Measurements from ENCODE around the gene ISCA2. TPM values are rescaled to one million over a fixed set of nuclear protein-coding genes. Genes with fewer than 3 reads are reported as not detected.

Gene ISCA2
- total RNA-seq, 1 donor from 2014 or later: 40.6 TPM

DNA sequence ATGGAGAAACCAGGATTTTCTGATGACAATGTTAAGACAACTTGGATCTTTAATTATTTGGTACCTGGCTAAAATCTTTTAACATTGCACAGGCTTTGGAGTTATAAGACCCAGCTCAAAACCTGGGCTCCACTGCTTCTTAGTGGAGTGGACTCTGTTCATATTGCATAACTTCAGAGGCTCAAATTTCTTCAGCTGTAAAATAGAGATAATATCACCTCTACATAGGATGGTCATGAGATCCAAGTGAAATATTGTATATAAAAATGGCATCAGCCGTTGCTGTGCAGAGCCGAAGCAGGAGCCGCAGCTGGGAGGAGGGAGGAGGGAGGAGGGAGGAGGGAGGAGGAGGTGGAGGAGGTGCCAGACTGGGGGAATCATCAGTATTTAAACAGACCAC, 11.0 kb upstream of the ISCA2 start:
- no peak overlapping the region for H3K27ac Mint-ChIP-seq (ENCODE audit: unreplicated experiment)
- no peaks in the 10 kb centered on the region for H3K36me3 Mint-ChIP-seq (ENCODE audit: low read depth)

GRCh38 chr14:74483321-74483720, 10.2 kb upstream of the ISCA2 start:
- no peak for TF ChIP-seq CTCF (conservative IDR thresholded peaks at IDR 0.05)
- no peak for DNase-seq (ENCODE audit: low read depth, low spot score)
- Mint-ChIP-seq H3K36me3 (ENCODE audit: low read depth) (no peaks in the 10 kb centered on the region), H3K27me3 (ENCODE audit: low read depth) (no peaks in the 10 kb centered on the region), H3K4me3 (no peak overlapping the region), H3K27ac (ENCODE audit: unreplicated experiment) (no peak overlapping the region), H3K9me3 (no peaks in the 10 kb centered on the region), H3K4me1 (no peaks in the 10 kb centered on the region)

More for the DNA sequence above, 11.0 kb upstream of the ISCA2 start:
- Mint-ChIP-seq H3K27me3 (ENCODE audit: low read depth) (no peaks in the 10 kb centered on the region), H3K4me3 (no peak overlapping the region), H3K4me1 (no peaks in the 10 kb centered on the region), H3K9me3 (no peaks in the 10 kb centered on the region)
- TF ChIP-seq CTCF (conservative IDR thresholded peaks at IDR 0.05): no peak
- DNase-seq (ENCODE audit: low read depth, low spot score): no peak

DNA sequence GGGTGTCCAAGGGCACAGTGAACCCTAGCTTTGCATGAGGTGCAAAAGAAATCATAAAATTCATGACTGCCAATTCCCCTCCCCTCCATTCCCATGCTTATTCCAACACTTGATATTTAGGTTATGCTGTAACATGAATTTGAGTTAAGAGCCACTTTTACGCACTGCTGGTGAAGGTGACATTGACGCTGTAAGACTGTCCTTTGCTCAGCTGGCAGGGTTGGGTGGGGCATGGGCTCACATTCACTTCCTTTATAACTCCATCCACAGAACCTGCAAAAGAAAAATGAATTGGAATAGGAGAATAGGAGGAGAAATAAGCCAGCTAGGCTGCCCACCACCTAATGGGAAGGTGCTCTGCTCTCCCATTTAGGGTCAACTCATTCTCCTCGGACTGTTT, 7.4 kb upstream of the ISCA2 start:
- Mint-ChIP-seq H3K27ac (ENCODE audit: unreplicated experiment) (no peak overlapping the region), H3K4me1 (no peaks in the 10 kb centered on the region), H3K4me3 (no peak overlapping the region), H3K9me3 (no peaks in the 10 kb centered on the region), H3K27me3 (ENCODE audit: low read depth) (no peaks in the 10 kb centered on the region), H3K36me3 (ENCODE audit: low read depth) (no peaks in the 10 kb centered on the region)
- TF ChIP-seq CTCF (conservative IDR thresholded peaks at IDR 0.05): no peak
- no peak for DNase-seq (ENCODE audit: low read depth, low spot score)

- no peak overlapping the region for H3K27ac Mint-ChIP-seq (ENCODE audit: unreplicated experiment)
- no peak for DNase-seq (ENCODE audit: low read depth, low spot score)
Observed at GRCh38 chr14:74488786-74489397, 4.7 kb upstream of the ISCA2 start.

GRCh38 chr14:74490486-74490885, 3.1 kb upstream of the ISCA2 start:
- H3K4me3 Mint-ChIP-seq: peak overlapping the region; percentile 29
- no peaks in the 10 kb centered on the region for H3K27me3 Mint-ChIP-seq (ENCODE audit: low read depth)
- H3K4me1 Mint-ChIP-seq: peaks cover 19% of the 10 kb centered on the region
- TF ChIP-seq CTCF (conservative IDR thresholded peaks at IDR 0.05): no peak
- no peak for DNase-seq (ENCODE audit: low read depth, low spot score)
- no peak overlapping the region for H3K27ac Mint-ChIP-seq (ENCODE audit: unreplicated experiment)
- H3K9me3 Mint-ChIP-seq: no peaks in the 10 kb centered on the region
- H3K36me3 Mint-ChIP-seq (ENCODE audit: low read depth): no peaks in the 10 kb centered on the region

More at GRCh38 chr14:74488786-74489397, 4.7 kb upstream of the ISCA2 start:
- Mint-ChIP-seq H3K4me1 (peaks cover 4% of the 10 kb centered on the region), H3K4me3 (no peak overlapping the region), H3K27me3 (ENCODE audit: low read depth) (no peaks in the 10 kb centered on the region), H3K36me3 (ENCODE audit: low read depth) (no peaks in the 10 kb centered on the region), H3K9me3 (no peaks in the 10 kb centered on the region)
- TF ChIP-seq CTCF (conservative IDR thresholded peaks at IDR 0.05): no peak
